Ectodermal cell (in vitro differentiated cells): ENCODE measurements around the gene CCL15. TPM values are rescaled to one million over a fixed set of nuclear protein-coding genes. Genes with fewer than 3 reads are reported as not detected.

ENCODE experiments used
- H3K27ac ChIP-seq: 2 replicates; pipeline ENCODE4 v1.7.0; 2013; ENCODE audit warnings: mild to moderate bottlenecking, low read depth, low read length; ENCODE audit not compliant: insufficient read depth, poor library complexity, severe bottlenecking
- H3K27me3 ChIP-seq: 2 replicates; pipeline ENCODE4 v1.7.0; 2013; ENCODE audit warnings: mild to moderate bottlenecking, low read length; ENCODE audit not compliant: insufficient read depth, control insufficient read depth, poor library complexity, severe bottlenecking
- H3K36me3 ChIP-seq: one replicate; pipeline ENCODE4 v1.7.0; 2013; ENCODE audit warnings: low read length; ENCODE audit not compliant: control insufficient read depth, insufficient read depth
- H3K4me1 ChIP-seq: one replicate; pipeline ENCODE4 v1.7.0; 2013; ENCODE audit warnings: low read length; ENCODE audit not compliant: control insufficient read depth, insufficient read depth
- H3K4me3 ChIP-seq: 2 replicates; pipeline ENCODE4 v1.7.0; 2013; ENCODE audit warnings: low read depth, low read length, control low read depth; ENCODE audit not compliant: insufficient read depth
- H3K9me3 ChIP-seq: 2 replicates; pipeline ENCODE4 v1.7.0; 2013; ENCODE audit warnings: mild to moderate bottlenecking, low read length, moderate library complexity; ENCODE audit not compliant: control insufficient read depth
- WGBS, 2 experiments: methylation state at CpG; one replicate each; pipeline ENCODE4 v1.1.7; 2013; ENCODE audit warnings: missing lambda C conversion rate in 2 of 2; 5-methylcytosine and 5-hydroxymethylcytosine counted together
- polyA plus RNA-seq, 4 experiments: library from polyadenylated mRNA; stranded (reverse); fragments of 50-300 nt; gene quantifications; one replicate each; pipeline ENCODE4 v1.2.3, GENCODE V29; 2013

The CCL15 gene
- polyA plus RNA-seq (2013, experiment 1 of 4), result not detected
- not detected for polyA plus RNA-seq (2013, experiment 2 of 4)
- polyA plus RNA-seq (2013, experiment 3 of 4), result not detected
- polyA plus RNA-seq (2013, experiment 4 of 4), result not detected

GRCh38 chr17:36001110-36001771 lies at the start of gene CCL15:
TSS of gene CCL15 (minus strand) at chr17:36001553. CDS start at chr17:36001492, 61 bp downstream.
- 81 to 90% methylated on average over 6 of the region's 6 CpGs for WGBS, 2 experiments
- no peak within 1 kb of the TSS for H3K27ac ChIP-seq
- no peaks in the 10 kb centered on the region for H3K27me3 ChIP-seq

GRCh38 chr17:36049643-36050042 lies 48.3 kb upstream of the CCL15 start:
- H3K27me3 ChIP-seq, result no peaks in the 10 kb centered on the region

More at GRCh38 chr17:36001110-36001771, at the start of gene CCL15:
- H3K9me3 ChIP-seq, result no peaks in the 10 kb centered on the region
- no peak within 1 kb of the TSS for H3K4me3 ChIP-seq
- H3K4me1 ChIP-seq, result no peaks in the 10 kb centered on the region
- H3K36me3 ChIP-seq, result no peaks in the 10 kb centered on the region

GRCh38 chr17:36048066-36048465 lies 46.7 kb upstream of the CCL15 start:
- 83 to 92% methylated on average over 2 of the region's 2 CpGs for WGBS, 2 experiments
- Histone ChIP-seq H3K9me3 (no peaks in the 10 kb centered on the region), H3K27me3 (no peaks in the 10 kb centered on the region), H3K4me3 (no peak overlapping the region), H3K36me3 (no peaks in the 10 kb centered on the region), H3K27ac (no peak overlapping the region), H3K4me1 (no peaks in the 10 kb centered on the region)

More at GRCh38 chr17:36049643-36050042, 48.3 kb upstream of the CCL15 start:
- 90 to 100% methylated on average over 1 to 2 of the region's 2 CpGs for WGBS, 2 experiments
- Histone ChIP-seq H3K9me3 (no peaks in the 10 kb centered on the region), H3K4me3 (no peak overlapping the region), H3K36me3 (no peaks in the 10 kb centered on the region), H3K27ac (no peak overlapping the region), H3K4me1 (no peaks in the 10 kb centered on the region)

- no peaks in the 10 kb centered on the region for H3K9me3 ChIP-seq
- 93 to 97% methylated on average over 3 to 4 of the region's 4 CpGs for WGBS, 2 experiments
- H3K4me3 ChIP-seq, result no peak overlapping the region
- H3K27ac ChIP-seq, result no peak overlapping the region
- H3K27me3 ChIP-seq, result no peaks in the 10 kb centered on the region
- no peaks in the 10 kb centered on the region for H3K36me3 ChIP-seq
- H3K4me1 ChIP-seq, result no peaks in the 10 kb centered on the region
Observed at GRCh38 chr17:36036235-36036634, 34.9 kb upstream of the CCL15 start.

GRCh38 chr17:36034127-36034526 lies 32.8 kb upstream of the CCL15 start:
- Histone ChIP-seq H3K27ac (no peak overlapping the region), H3K27me3 (no peaks in the 10 kb centered on the region), H3K4me1 (peaks cover 7% of the 10 kb centered on the region), H3K4me3 (no peak overlapping the region), H3K36me3 (no peaks in the 10 kb centered on the region), H3K9me3 (no peaks in the 10 kb centered on the region)
- WGBS, 2 experiments, result 88 to 98% methylated on average over 2 to 3 of the region's 3 CpGs

- 100% methylated on average over 1 of the region's 1 CpG; no CpG with 5 or more reads in 1 of the 2 experiments for WGBS, 2 experiments
- Histone ChIP-seq H3K4me3 (no peak overlapping the region), H3K27ac (no peak overlapping the region), H3K9me3 (no peaks in the 10 kb centered on the region), H3K36me3 (no peaks in the 10 kb centered on the region), H3K4me1 (peaks cover 7% of the 10 kb centered on the region), H3K27me3 (no peaks in the 10 kb centered on the region)
Observed at GRCh38 chr17:36030956-36031355, 29.6 kb upstream of the CCL15 start.

GRCh38 chr17:36027761-36028160 lies 26.4 kb upstream of the CCL15 start:
- 76 to 85% methylated on average over 4 of the region's 4 CpGs for WGBS, 2 experiments
- Histone ChIP-seq H3K27me3 (no peaks in the 10 kb centered on the region), H3K9me3 (no peaks in the 10 kb centered on the region), H3K36me3 (no peaks in the 10 kb centered on the region), H3K4me3 (no peak overlapping the region), H3K27ac (no peak overlapping the region), H3K4me1 (peaks cover 7% of the 10 kb centered on the region)

GRCh38 chr17:36024106-36024869 lies 22.9 kb upstream of the CCL15 start:
- no peaks in the 10 kb centered on the region for H3K9me3 ChIP-seq
- H3K4me3 ChIP-seq, result no peak overlapping the region
- no peak overlapping the region for H3K27ac ChIP-seq
- 92 to 94% methylated on average over 5 to 6 of the region's 6 CpGs for WGBS, 2 experiments
- H3K27me3 ChIP-seq, result no peaks in the 10 kb centered on the region
- no peaks in the 10 kb centered on the region for H3K36me3 ChIP-seq
- H3K4me1 ChIP-seq, result no peaks in the 10 kb centered on the region

- Histone ChIP-seq H3K27me3 (no peaks in the 10 kb centered on the region), H3K9me3 (no peaks in the 10 kb centered on the region), H3K4me3 (no peak overlapping the region), H3K4me1 (no peaks in the 10 kb centered on the region), H3K36me3 (no peaks in the 10 kb centered on the region), H3K27ac (no peak overlapping the region)
- 89 to 94% methylated on average over 2 of the region's 2 CpGs for WGBS, 2 experiments
Observed at GRCh38 chr17:36019423-36019822, 18.1 kb upstream of the CCL15 start.

- Histone ChIP-seq H3K36me3 (no peaks in the 10 kb centered on the region), H3K4me1 (no peaks in the 10 kb centered on the region), H3K27ac (no peak within 1 kb of the TSS), H3K4me3 (no peak within 1 kb of the TSS), H3K9me3 (no peaks in the 10 kb centered on the region), H3K27me3 (no peaks in the 10 kb centered on the region)
- WGBS, 2 experiments, result 77 to 81% methylated on average over 6 of the region's 6 CpGs
Observed at GRCh38 chr17:36017799-36018198, 16.4 kb upstream of the CCL15 start, which contains the start of gene CCL23. TSS of gene CCL23 (minus strand) at chr17:36017972. CDS start at chr17:36017897, 75 bp downstream.
